Measurements from ENCODE around the gene CLDN10.
"Not testable (repeated sequence)": the region's sequence is repeated elsewhere in the genome, so short reads cannot be mapped to it uniquely, and the experiment has no call there.

The CLDN10 gene

DNA sequence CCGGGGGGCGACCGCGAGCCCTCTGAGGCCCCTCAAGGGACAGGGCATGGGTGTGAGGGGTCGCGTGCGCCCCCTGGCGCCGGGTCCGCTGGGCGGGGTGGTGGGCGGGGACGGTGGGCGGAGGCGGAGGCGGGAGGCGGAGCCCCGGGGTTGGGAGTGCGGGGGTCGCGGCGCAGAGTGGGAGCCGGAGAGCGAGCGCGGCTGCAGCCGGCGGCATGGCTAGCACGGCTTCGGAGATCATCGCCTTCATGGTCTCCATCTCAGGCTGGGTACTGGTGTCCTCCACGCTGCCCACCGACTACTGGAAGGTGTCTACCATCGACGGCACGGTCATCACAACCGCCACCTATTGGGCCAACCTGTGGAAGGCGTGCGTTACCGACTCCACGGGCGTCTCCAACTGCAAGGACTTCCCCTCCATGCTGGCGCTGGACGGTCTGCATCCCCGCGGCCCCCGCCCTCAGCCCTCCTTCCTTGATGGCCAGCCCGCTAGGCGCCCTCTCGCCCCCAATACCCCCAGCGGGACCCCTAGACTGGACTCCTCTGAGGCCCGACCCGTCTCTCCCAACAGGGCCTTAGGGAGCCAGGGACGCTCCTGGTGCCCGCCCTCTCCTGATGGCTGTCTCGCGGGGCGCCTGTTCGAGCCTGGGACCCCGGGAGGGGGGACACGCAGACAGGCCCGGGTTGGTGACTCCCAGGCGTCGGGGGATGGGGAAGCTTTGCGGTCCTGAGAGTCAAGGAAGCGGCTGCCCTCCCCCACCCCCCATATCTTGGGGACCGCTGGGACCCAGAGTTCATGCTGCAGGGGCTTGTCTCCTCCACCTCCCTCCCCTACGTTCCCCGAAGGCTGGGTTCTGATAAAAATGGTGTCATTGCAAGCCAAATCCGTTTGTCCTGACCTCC is at the start of gene CLDN10:
CLDN10 (plus strand) TSS at position 182 of the 903 bp plus-strand sequence; CDS start at position 216, 34 bp downstream.
- DNase-seq, result peak; percentile 5
- ATAC-seq, result peak; percentile 58

DNA sequence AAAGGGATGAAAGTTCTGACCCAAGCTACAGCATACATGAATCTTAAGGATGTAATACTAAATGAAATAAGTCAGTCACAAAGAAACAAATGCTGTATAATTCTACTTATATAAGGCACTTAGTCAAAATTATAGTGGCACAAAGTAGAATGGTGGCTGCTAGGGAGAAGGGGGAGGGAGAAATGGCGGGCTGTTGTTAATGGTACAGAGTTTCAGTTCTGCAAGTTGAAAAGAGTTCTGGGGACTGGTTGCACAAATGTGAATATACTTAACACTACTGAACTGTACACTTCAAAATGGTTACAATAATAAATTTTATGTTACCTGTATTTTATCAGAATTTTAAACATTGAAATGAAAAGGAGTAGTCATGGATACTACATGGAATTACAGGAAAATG is 48.9 kb upstream of the CLDN10 start:
- DNase-seq, result no peak

GRCh38 chr13:95505265-95505664 is 47.3 kb upstream of the CLDN10 start:
- no peak for DNase-seq
- no peak for ATAC-seq

More for the DNA sequence above, 48.9 kb upstream of the CLDN10 start:
- ATAC-seq, result no peak

GRCh38 chr13:95505986-95506385 is 46.5 kb upstream of the CLDN10 start:
- no peak for DNase-seq
- ATAC-seq, result no peak

GRCh38 chr13:95507991-95508390 is 44.5 kb upstream of the CLDN10 start:
- ATAC-seq (no peak), DNase-seq (no peak)

- DNase-seq (no peak), ATAC-seq (no peak)
Observed at GRCh38 chr13:95508996-95509395, 43.5 kb upstream of the CLDN10 start.

GRCh38 chr13:95509521-95510310 is 42.8 kb upstream of the CLDN10 start:
- no peak for DNase-seq
- no peak for ATAC-seq

- ATAC-seq (no peak), DNase-seq (no peak)
Observed at GRCh38 chr13:95510950-95511349, 41.6 kb upstream of the CLDN10 start.

DNA sequence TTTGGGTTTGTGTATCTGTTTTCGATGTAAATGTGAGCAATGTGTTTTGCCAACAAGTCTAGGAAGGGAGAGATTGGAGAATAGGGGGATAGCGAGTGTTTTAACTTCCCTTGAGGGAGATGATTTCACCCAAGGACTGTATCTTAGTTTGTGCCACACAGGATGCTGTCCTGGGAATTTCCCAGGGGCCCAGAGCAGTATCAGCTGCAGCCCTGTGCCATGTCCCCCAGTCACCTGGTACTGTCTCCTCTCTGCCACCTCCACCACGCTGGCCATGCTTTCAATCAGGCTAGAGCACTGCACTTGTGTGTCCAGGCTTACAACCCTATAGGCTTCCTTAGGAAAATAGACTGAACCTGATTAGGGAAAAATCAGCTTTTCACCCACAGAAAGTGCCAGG is 40.1 kb upstream of the CLDN10 start:
- no peak for DNase-seq
- ATAC-seq, result no peak

DNA sequence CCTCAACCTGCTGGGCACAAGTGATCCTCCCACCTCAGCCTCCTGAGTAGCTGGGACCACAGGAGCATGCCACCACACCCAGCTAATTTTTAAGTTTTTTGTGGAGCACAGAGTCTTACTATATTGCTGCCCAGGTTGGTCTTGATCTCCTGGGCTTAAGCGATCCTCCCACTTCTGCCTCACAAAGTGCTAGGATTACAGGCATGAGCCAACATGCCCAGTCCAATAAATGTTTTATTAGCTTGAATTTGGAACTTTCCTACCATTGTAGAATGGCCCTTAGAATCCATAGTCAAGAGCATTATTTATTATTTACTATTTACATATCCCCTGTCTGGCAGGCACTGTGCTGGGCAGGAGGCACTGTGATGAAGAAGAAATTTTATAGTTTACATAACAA is 39.6 kb upstream of the CLDN10 start:
- no peak for DNase-seq
- ATAC-seq, result no peak

GRCh38 chr13:95515606-95516005 is 36.9 kb upstream of the CLDN10 start:
- not testable (repeated sequence) for ATAC-seq, DNase-seq

- ATAC-seq (no peak), DNase-seq (no peak)
Observed at GRCh38 chr13:95516021-95516420, 36.5 kb upstream of the CLDN10 start.

DNA sequence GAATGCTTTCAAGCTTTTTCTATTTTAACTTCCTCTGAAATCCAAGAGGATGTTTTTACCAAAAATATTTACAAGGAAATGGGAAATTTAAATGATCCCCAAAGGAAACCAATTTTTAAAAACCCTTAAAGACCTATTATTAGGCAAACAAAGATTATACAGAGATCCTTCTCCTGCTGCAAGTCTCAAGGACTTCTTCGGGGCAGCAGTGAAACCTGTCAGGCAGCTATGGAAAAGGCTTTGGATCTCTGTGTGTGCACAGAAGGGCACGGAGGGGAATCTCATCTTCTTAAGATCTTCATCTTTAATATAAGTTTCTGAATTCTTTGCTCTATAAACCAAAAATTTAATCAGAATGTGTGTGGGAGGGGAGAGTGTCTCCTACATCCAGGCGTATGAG is 36.0 kb upstream of the CLDN10 start:
- ATAC-seq, result no peak

GRCh38 chr13:95523598-95523997 is 28.9 kb upstream of the CLDN10 start:
- ATAC-seq, result no peak
- no peak for DNase-seq

More for the DNA sequence above, 36.0 kb upstream of the CLDN10 start:
- DNase-seq, result no peak

GRCh38 chr13:95524264-95524901 is 28.1 kb upstream of the CLDN10 start:
- no peak for ATAC-seq
- no peak for DNase-seq

DNA sequence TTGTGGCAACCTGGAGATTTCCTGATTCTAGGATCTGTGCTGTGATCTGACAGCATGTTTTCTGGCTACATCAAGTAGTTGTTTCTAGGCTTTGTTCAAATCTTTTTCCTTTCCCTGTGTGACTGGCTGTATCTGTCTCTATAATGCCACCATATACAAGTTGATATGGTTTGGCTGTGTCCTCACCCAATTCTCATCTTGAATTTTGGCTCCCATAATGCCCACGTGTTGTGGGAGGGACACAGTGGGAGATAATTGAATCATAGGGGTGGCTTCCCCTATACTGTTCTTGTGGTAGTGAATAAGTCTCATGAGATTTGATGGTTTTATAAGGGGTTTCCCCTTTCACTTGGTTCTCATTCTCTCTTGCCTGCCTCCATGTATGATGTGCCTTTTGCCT is 24.6 kb upstream of the CLDN10 start:
- DNase-seq (no peak), ATAC-seq (no peak)

- ATAC-seq (no peak), DNase-seq (no peak)
Observed at GRCh38 chr13:95530178-95530577, 22.3 kb upstream of the CLDN10 start.

DNA sequence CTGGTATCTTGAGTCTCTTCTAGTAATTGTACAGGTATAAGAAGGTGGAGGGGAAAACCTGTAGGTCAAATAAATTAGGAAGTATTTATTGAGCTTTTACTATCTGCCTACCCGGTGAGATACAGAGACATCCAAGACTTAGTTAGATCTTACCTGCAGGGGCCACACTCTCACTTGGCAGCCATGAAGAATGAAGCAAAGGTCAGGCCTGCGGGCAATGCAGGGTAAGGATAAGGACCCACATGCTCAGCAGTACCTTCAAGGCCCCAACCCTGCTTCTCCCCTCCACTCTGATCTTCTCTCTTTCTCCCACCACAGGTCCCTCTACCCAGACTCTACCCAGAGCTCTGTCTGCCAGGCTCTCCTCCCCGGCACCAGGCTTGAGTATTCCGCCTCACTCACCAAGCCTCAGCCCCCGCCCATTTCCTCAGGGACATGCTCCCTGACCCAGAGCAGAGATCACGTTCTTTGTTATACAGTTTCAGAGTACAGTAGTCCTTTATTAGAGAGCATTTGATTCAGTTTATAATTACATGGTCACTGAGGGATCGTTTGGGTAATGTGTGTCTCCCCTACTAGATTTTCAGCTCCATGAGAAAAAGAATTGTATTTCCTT is 18.9 kb upstream of the CLDN10 start:
- DNase-seq, result no peak
- no peak for ATAC-seq

DNA sequence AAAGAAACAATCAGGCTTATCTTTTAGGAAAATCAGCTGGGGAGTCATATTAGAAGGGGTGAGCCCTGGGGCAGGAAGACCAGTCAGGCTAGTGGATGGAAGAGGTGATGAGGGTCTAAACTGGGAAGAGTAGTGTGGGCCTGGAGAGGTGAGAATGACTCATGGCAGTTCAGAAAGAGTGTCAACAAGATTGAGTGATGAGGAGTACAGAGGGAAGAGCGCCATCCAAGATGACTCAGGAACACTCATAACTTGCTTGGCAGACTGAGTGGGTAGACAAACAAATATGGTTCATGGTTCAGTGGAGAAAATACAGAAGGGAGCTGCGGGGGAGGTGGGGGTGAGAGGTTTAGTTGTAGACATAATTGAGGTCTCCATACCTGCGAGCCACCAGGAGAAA is 17.3 kb upstream of the CLDN10 start:
- DNase-seq (no peak), ATAC-seq (peak; percentile 91)

DNA sequence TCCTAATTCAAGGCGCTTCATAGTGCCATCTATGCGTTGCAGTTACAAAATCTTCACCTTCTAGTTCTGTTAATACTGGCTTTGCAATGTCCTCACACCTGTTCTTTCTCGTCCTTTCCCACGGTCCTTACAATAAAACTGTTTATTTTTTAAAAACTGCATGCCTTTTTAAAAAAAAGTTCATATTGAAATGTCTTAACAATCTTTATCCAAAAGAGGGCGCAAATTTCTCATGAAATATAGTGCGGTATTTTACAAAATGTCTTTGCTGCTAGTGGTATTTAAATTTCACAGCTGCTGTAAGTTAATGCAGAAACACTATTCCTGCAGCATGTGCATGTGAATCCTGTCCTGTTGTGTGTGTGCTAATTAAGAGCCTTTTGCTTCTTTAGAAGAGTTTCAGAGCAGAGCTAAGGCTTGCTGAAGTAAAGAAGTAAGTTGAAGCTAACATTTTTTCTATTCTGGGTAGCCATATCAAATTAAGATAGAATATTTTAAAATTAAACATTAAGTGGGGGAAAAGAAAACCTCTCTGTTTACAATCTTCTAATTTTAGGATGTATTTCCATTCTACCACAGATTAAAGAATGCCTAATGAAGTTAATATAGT is 15.8 kb upstream of the CLDN10 start:
- ATAC-seq (no peak), DNase-seq (no peak)

DNA sequence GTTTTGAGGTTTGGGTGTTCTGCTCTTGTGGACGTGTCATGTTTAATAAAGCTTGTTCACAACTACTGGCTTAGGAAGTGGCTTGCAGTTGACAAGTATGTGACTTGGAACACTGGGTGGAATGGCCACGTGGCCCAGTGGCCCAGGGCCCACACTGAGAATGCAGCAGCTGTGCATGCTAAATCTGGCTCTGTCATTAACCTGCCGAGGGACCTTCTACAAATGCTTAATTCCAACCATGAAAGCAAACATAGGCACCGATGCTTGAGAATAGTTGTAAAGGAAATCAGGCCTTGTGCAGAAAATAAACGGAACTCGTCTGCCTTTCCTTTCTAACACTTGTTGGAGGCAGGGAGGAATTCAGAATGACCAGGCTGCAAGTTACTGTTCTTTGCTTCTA is 11.6 kb upstream of the CLDN10 start:
- DNase-seq (no peak), ATAC-seq (no peak)

- no peak for ATAC-seq
- no peak for DNase-seq
Observed at GRCh38 chr13:95541308-95541707, 11.2 kb upstream of the CLDN10 start.

Data from stimulated activated naive CD8-positive, alpha-beta T cell treated with anti-CD3 and anti-CD28 coated beads, Interleukin-15, Interleukin-2, amounts not matched to agents 100 U/mL and 50 U/mL, for 24 hours (primary cell).